IMR-90 (cell line): Measurements from ENCODE around the gene CLDN14. TPM values are rescaled to one million over a fixed set of nuclear protein-coding genes. Genes with fewer than 3 reads are reported as not detected.

Experiments used
- ATAC-seq: fragments of 200-7000 bp; cut with Tn5 transposase; 2 replicates; pipeline ENCODE4 v1.9.1; 2020; ENCODE audit warnings: low read depth, mild to moderate bottlenecking, moderate library complexity
- BruUV-seq: library from RNA; stranded (reverse); fragments of 400-500 nt; replicated peaks from 2 replicates; lab custom pipeline; 2021; lab: Mats Ljungman, UMichigan
- CTCF ChIA-PET: fragments of 300-600 bp; formaldehyde crosslinking; extraction: SDS; loops from one replicate; lab custom pipeline; 2021; ENCODE audit warnings: antibody characterized with exemption; lab: Yijun Ruan, JAX
- POLR2A ChIA-PET: fragments of 300-600 bp; sonication (Branson Sonifier 250); formaldehyde crosslinking; loops from one replicate; lab custom pipeline; 2022; ENCODE audit warnings: antibody characterized with exemption; ENCODE audit not compliant: unreplicated experiment; lab: Charles Lee
- DNase-seq: peaks from one replicate; pipeline ENCODE4 v3.0.0; 2013
- H2AFZ ChIP-seq: replicated peaks from 2 replicates; pipeline ENCODE3; 2013; ENCODE audit warnings: low read length, mild to moderate bottlenecking; ENCODE audit not compliant: poor library complexity
- H2AK5ac ChIP-seq: 2 replicates; pipeline ENCODE4 v1.6.1; 2013; ENCODE audit warnings: low read depth, low read length, inconsistent platforms
- H2AK9ac ChIP-seq: replicated peaks from 2 replicates; pipeline ENCODE3; 2013; ENCODE audit warnings: mild to moderate bottlenecking, low read depth, low read length, moderate library complexity; ENCODE audit not compliant: poor library complexity
- H2BK120ac ChIP-seq: 2 replicates; pipeline ENCODE4 v1.6.1; 2013; ENCODE audit warnings: low read depth, low read length, inconsistent platforms
- H2BK15ac ChIP-seq: 3 replicates; pipeline ENCODE4 v1.6.1; 2013; ENCODE audit warnings: low read depth, low read length, inconsistent platforms
- H2BK20ac ChIP-seq: 2 replicates; pipeline ENCODE4 v1.6.1; 2013; ENCODE audit warnings: low read depth, mild to moderate bottlenecking, inconsistent platforms, low read length, moderate library complexity
- H2BK5ac ChIP-seq: 2 replicates; pipeline ENCODE4 v1.6.1; 2013; ENCODE audit warnings: mild to moderate bottlenecking, low read depth, low read length, inconsistent platforms; ENCODE audit not compliant: poor library complexity, severe bottlenecking
- H3K14ac ChIP-seq: replicated peaks from 2 replicates; pipeline ENCODE4 v1.6.1; 2013; ENCODE audit warnings: low read depth, low read length, inconsistent platforms
- H3K18ac ChIP-seq: 2 replicates; pipeline ENCODE4 v1.6.1; 2013; ENCODE audit warnings: low read depth, low read length, control low read depth
- H3K23ac ChIP-seq: 2 replicates; pipeline ENCODE4 v1.6.1; 2013; ENCODE audit warnings: low read depth, low read length, inconsistent platforms
- H3K27ac ChIP-seq: 2 replicates; pipeline ENCODE4 v1.5.1; 2013; ENCODE audit warnings: mild to moderate bottlenecking, control low read depth, low read length; ENCODE audit not compliant: insufficient read depth
- H3K27me3 ChIP-seq: 2 replicates; pipeline ENCODE4 v1.6.1; 2013; ENCODE audit warnings: low read length; ENCODE audit not compliant: control insufficient read depth, insufficient read depth
- H3K36me3 ChIP-seq: 2 replicates; pipeline ENCODE4 v1.6.1; 2013; ENCODE audit warnings: low read length, mixed read lengths; ENCODE audit not compliant: control insufficient read depth, insufficient read depth
- H3K4ac ChIP-seq: 2 replicates; pipeline ENCODE4 v1.6.1; 2013; ENCODE audit warnings: low read depth, low read length, inconsistent platforms
- H3K4me1 ChIP-seq: 2 replicates; pipeline ENCODE4 v1.6.1; 2013; ENCODE audit warnings: low read length, mixed read lengths; ENCODE audit not compliant: control insufficient read depth, insufficient read depth
- H3K4me2 ChIP-seq: 2 replicates; pipeline ENCODE4 v1.6.1; 2013; ENCODE audit warnings: low read depth, mild to moderate bottlenecking, control low read depth, low read length, moderate library complexity
- H3K4me3 ChIP-seq: 2 replicates; pipeline ENCODE4 v1.5.1; 2013; ENCODE audit warnings: low read depth, mild to moderate bottlenecking, control low read depth, low read length, moderate library complexity; ENCODE audit not compliant: insufficient read depth
- H3K56ac ChIP-seq: 2 replicates; pipeline ENCODE4 v1.6.1; 2013; ENCODE audit warnings: low read length, inconsistent platforms; ENCODE audit not compliant: insufficient read depth; ENCODE audit errors: extremely low read depth
- H3K79me1 ChIP-seq, 2 experiments: 2 replicates each; pipeline ENCODE4 v1.6.1; 2013; ENCODE audit warnings: low read length in 2 of 2, inconsistent platforms in 1 of 2, low read depth in 1 of 2
- H3K9ac ChIP-seq: 2 replicates; pipeline ENCODE4 v1.6.1; 2013; ENCODE audit warnings: low read depth, low read length, control low read depth
- H3K9me1 ChIP-seq: 2 replicates; pipeline ENCODE4 v1.6.1; 2013; ENCODE audit warnings: low read length, inconsistent platforms; ENCODE audit not compliant: insufficient read depth
- H3K9me3 ChIP-seq: 2 replicates; pipeline ENCODE4 v1.6.1; 2013; ENCODE audit warnings: low read length; ENCODE audit not compliant: control insufficient read depth, insufficient read depth
- H4K20me1 ChIP-seq: 2 replicates; pipeline ENCODE4 v1.6.1; 2013; ENCODE audit warnings: low read length, inconsistent platforms; ENCODE audit not compliant: insufficient read depth
- H4K5ac ChIP-seq: 2 replicates; pipeline ENCODE4 v1.6.1; 2013; ENCODE audit warnings: mild to moderate bottlenecking, low read depth, low read length, control low read depth
- H4K8ac ChIP-seq, 2 experiments: 2 replicates each; pipeline ENCODE4 v1.6.1; 2013; ENCODE audit warnings: low read depth in 2 of 2, low read length in 2 of 2, control low read depth in 1 of 2, inconsistent platforms in 1 of 2
- H4K91ac ChIP-seq: 2 replicates; pipeline ENCODE4 v1.6.1; 2013; ENCODE audit warnings: low read depth, low read length, inconsistent platforms; ENCODE audit not compliant: insufficient read depth
- CHD1 ChIP-seq: IDR thresholded peaks from 2 replicates; pipeline ENCODE4 v1.6.1; 2012; ENCODE audit warnings: low read depth, low read length, improper control_type of control experiment
- MAZ ChIP-seq: IDR thresholded peaks from 2 replicates; pipeline ENCODE4 v1.6.1; 2012; ENCODE audit warnings: low read depth, mild to moderate bottlenecking, low read length, improper control_type of control experiment, moderate library complexity, borderline replicate concordance
- MXI1 ChIP-seq: IDR thresholded peaks from 2 replicates; pipeline ENCODE4 v1.6.1; 2012; ENCODE audit warnings: low read depth, mild to moderate bottlenecking, low read length, moderate library complexity, borderline replicate concordance
- SMC3 ChIP-seq: fragments of 150-350 bp; IDR thresholded peaks from 2 replicates; pipeline ENCODE4 v1.6.1; 2016; ENCODE audit warnings: low read depth, mild to moderate bottlenecking, antibody characterized with exemption, low read length, moderate library complexity
- WGBS, 2 experiments: methylation state at CpG; one replicate each; pipeline versions ENCODE4 v1.1.5 to v1.1.7; 2013; ENCODE audit warnings: missing lambda C conversion rate in 2 of 2; ENCODE audit not compliant: insufficient read length in 1 of 2; ENCODE audit errors: extremely low coverage in 2 of 2; 5-methylcytosine and 5-hydroxymethylcytosine counted together
- dilution Hi-C: fragments of 300-500 bp; cut with HindIII; formaldehyde crosslinking; loops from one replicate; pipeline ENCODE4 v1.14.3; 2018; ENCODE audit warnings: low sequenced_read_pairs; ENCODE audit not compliant: unreplicated experiment
- in situ Hi-C: fragments of 300-500 bp; cut with MboI; formaldehyde crosslinking; loops from 3 replicates; pipeline ENCODE4 v1.14.3; 2019; ENCODE audit warnings: low sequenced_read_pairs, inconsistent platforms, mixed read lengths
- intact Hi-C: fragments of 100-400 bp; cut with micrococcal nuclease; formaldehyde crosslinking; loops from 2 replicates; pipeline ENCODE4 v1.10.0; 2022
- polyA plus RNA-seq, 3 experiments: library from polyadenylated mRNA; depleted of rRNA; stranded (reverse); fragments of >200 nt; gene quantifications; 2 replicates each; pipeline ENCODE4 v1.2.3, GENCODE V29; 2012; ENCODE audit warnings: low replicate concordance in 1 of 3
- total RNA-seq: library from RNA; depleted of rRNA; stranded (reverse); fragments of >200 nt; gene quantifications from 2 replicates; pipeline ENCODE4 v1.2.3, GENCODE V29; 2012

The CLDN14 gene
- total and polyA plus RNA-seq, 2 of the 4 experiments (the other 2 are of a cell fraction), result not detected

DNA sequence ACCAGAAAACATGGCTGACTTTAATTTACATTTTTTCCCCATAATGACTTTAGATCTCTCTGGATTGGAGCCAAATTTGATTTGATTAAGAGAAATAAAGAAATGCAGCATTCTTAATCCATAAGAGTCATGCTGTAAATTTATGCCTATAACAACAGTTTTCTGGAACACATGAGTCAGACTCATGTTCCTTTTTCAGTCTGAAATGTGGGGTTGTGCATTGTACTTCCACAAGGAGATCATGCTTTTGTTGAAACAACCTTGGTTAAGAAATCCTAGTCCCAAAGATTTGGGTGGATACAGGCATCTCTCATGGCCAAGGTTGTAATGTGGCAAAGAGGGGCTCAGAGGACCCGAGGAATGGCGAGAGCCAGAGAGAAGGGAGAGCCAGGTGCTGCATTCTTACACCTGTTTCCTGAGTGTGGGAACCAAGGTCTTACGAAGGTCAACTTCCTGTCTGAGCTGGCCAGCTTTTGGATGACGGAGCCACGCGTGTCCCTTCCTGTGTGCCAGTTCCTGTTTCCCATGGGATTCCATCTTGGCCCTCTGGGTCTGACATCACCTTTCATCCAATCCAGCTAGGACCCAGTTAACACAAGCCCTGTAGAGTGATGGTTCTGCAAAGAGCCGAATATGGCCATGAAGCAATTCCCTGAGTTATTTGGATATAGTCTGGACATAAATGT is 23.1 kb downstream of the CLDN14 start:
- no peak overlapping the region for H3K27ac ChIP-seq
- no peak overlapping the region for H3K4me2 ChIP-seq
- no peak overlapping the region for H3K9ac ChIP-seq
- WGBS, 2 experiments, result 93% methylated on average over 2 of the region's 7 CpGs; no CpG with 5 or more reads in 1 of the 2 experiments
- no peak overlapping the region for H2BK5ac ChIP-seq
- H3K27me3 ChIP-seq, result no peaks in the 10 kb centered on the region; the same call in 1 of the 2 replicates
- no peak overlapping the region for H3K18ac ChIP-seq
- DNase-seq, result no peak
- H3K4me3 ChIP-seq, result no peak overlapping the region
- ChIA-PET CTCF (interaction anchor here (0.6 kb wide), 1 partner anchor 206 kb away, joined by 3 read pairs; no protein-coding TSS in a partner anchor), POLR2A (no interaction called here)
- no peak overlapping the region for H4K91ac ChIP-seq
- dilution Hi-C loops, result no loop called here
- H2AK9ac ChIP-seq, result no peak overlapping the region
- H3K36me3 ChIP-seq, result no peaks in the 10 kb centered on the region
- ATAC-seq, result no peak
- intact Hi-C loops, result no loop called here
- no peak overlapping the region for H4K8ac ChIP-seq
- H3K79me1 ChIP-seq, result no peaks in the 10 kb centered on the region
- H3K9me3 ChIP-seq, result no peaks in the 10 kb centered on the region
- no peaks in the 10 kb centered on the region for H4K20me1 ChIP-seq
- in situ Hi-C loops, result no loop called here
- H3K4ac ChIP-seq, result no peak overlapping the region
- H2BK20ac ChIP-seq, result no peak overlapping the region
- TF ChIP-seq SMC3 (no peak), MAZ (no peak), CHD1 (no peak), MXI1 (no peak)
- no peak overlapping the region for H2BK15ac ChIP-seq
- no peak overlapping the region for H3K14ac ChIP-seq
- no peaks in the 10 kb centered on the region; the same call in 1 of the 2 replicates for H3K9me1 ChIP-seq
- no peak overlapping the region for H3K56ac ChIP-seq
- no peak overlapping the region for H2AK5ac ChIP-seq
- no peak overlapping the region for H4K5ac ChIP-seq
- no peak overlapping the region for H3K23ac ChIP-seq
- no TSS peak for BruUV-seq
- H2AFZ ChIP-seq, result no peak overlapping the region
- H2BK120ac ChIP-seq, result no peak overlapping the region
- H3K4me1 ChIP-seq, result peaks cover 1% of the 10 kb centered on the region; the same call in 1 of the 2 replicates
